Activated naive CD4-positive, alpha-beta T cell treated with anti-CD3 and anti-CD28 coated beads for 36 hours (primary cell): ENCODE results near the gene CD244. TPM values are rescaled to one million over a fixed set of nuclear protein-coding genes. Genes with fewer than 3 reads are reported as not detected.

ENCODE experiments used
- CTCF ChIA-PET: fragments of 350-600 bp; sonication (Branson Sonifier 250); formaldehyde crosslinking; loops from one replicate; lab custom pipeline; 2021; ENCODE audit warnings: antibody characterized with exemption; lab: Charles Lee
- DNase-seq: peaks from one replicate; pipeline ENCODE4 v3.0.0-alpha.2; 2020
- H3K27ac Mint-ChIP-seq: one replicate; pipeline ENCODE4 v1.8.0; 2021; ENCODE audit warnings: mild to moderate bottlenecking, mixed read lengths
- H3K27me3 Mint-ChIP-seq: one replicate; pipeline ENCODE4 v1.8.0; 2021; ENCODE audit warnings: low read depth, mixed read lengths
- H3K36me3 Mint-ChIP-seq: one replicate; pipeline ENCODE4 v1.8.0; 2021; ENCODE audit warnings: low read depth, mixed read lengths
- H3K4me1 Mint-ChIP-seq: one replicate; pipeline ENCODE4 v1.8.0; 2021; ENCODE audit warnings: low read depth, mixed read lengths
- H3K4me3 Mint-ChIP-seq: one replicate; pipeline ENCODE4 v1.8.0; 2021; ENCODE audit warnings: mild to moderate bottlenecking, moderate library complexity, mixed read lengths
- H3K9me3 Mint-ChIP-seq: one replicate; pipeline ENCODE4 v1.8.0; 2021; ENCODE audit warnings: mixed read lengths
- intact Hi-C: fragments of 100-400 bp; cut with micrococcal nuclease; formaldehyde crosslinking; loops from one replicate; pipeline ENCODE4 v1.15.1; 2023
- total RNA-seq, 2 experiments: library from RNA; stranded (reverse); gene quantifications; one replicate each; pipeline ENCODE4 v1.2.3, GENCODE V29; 2021

Gene CD244
- total RNA-seq, 2 experiments from 2014 or later, result 0.15 TPM; not detected in 1

DNA sequence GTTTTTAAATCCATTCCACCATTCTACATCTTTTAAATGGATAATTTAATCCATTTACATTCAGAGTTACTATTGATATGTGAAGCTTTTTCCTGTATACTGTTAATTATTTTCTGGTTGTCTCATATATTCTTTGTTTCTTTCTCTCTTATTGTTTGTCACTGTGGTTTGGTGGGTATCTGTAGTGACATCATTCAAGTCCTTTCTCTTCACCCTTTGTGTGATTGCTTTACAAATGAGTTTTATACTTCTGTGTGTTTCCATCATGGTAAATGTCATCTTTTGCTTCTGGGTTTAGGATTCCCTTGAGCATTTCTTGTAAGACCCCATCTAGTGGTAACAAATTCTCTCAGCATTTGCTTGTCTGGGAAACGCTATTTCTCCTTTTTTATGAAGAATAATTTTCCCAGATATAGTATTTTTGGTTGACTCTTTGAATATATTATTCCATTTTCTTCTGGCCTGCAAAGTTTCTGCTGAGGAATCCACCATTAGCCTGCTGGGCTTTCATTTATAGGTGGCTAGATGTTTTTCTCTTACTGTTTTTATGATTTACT, 56.5 kb downstream of the CD244 start:
- Mint-ChIP-seq H3K36me3 (peaks cover 33% of the 10 kb centered on the region), H3K4me3 (peak overlapping the region; percentile 30), H3K27me3 (no peaks in the 10 kb centered on the region), H3K9me3 (peaks cover 16% of the 10 kb centered on the region), H3K4me1 (peaks cover 77% of the 10 kb centered on the region), H3K27ac (peak overlapping the region; percentile 78)
- DNase-seq, result no peak
- CTCF ChIA-PET, result interaction anchor here (0.6 to 3.2 kb wide), 11 partner anchors 9 to 131 kb away, joined by 3 to 26 read pairs (median 5); partner anchors contain the start of gene LY9
- intact Hi-C loops, result loop anchor here (1.0 to 10.0 kb wide), 2 partner anchors 10 to 881 kb away; partner anchors contain the start of genes LY9 and TAGLN2

DNA sequence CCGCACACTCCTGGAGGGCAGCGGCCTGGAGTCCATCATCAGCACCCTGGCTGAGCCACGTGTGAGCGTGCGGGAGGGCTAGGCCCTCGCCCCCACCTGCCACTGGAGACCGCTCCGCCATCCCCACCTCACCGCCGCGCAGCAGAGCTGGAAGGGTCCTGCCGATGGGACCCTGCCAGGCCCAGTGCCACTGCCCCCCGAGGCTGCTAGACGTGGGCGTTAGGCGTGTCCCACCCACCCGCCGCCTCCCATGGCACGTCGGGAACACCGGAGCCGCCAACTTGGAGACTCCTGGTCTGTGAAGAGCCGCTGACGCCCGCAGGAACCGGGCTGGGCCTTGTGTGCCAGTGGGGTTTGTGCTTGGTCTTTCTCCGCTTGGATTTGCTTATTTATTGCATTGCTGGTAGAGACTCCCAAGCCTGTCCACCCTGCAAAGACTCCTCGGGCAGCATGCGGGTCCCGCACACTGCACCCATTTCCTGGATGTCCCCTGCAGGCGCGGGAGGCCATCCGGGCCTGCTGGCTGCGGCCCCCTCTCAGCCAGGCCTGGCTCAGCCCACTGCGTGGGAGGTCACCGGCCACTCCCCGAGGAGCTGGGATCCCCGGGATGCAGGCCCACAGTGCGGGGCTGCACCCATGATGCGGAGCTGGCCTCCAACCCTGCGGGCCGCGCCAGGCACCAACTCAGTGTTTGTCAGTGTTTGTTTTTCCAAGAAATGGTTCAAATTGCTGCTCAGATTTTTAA, 60.7 kb downstream of the CD244 start:
- intact Hi-C loops, result loop anchor here (10.0 kb wide), 1 partner anchor 877 kb away; the partner anchor contains the start of gene TAGLN2
- Mint-ChIP-seq H3K9me3 (peaks cover 11% of the 10 kb centered on the region), H3K27ac (no peak overlapping the region), H3K4me3 (no peak overlapping the region), H3K36me3 (peaks cover 28% of the 10 kb centered on the region), H3K27me3 (no peaks in the 10 kb centered on the region), H3K4me1 (peaks cover 84% of the 10 kb centered on the region)
- DNase-seq, result no peak
- CTCF ChIA-PET, result interaction anchor here (0.9 to 9.0 kb wide), 6 partner anchors 21 to 129 kb away, joined by 3 to 115 read pairs (median 4); no protein-coding TSS in a partner anchor

DNA sequence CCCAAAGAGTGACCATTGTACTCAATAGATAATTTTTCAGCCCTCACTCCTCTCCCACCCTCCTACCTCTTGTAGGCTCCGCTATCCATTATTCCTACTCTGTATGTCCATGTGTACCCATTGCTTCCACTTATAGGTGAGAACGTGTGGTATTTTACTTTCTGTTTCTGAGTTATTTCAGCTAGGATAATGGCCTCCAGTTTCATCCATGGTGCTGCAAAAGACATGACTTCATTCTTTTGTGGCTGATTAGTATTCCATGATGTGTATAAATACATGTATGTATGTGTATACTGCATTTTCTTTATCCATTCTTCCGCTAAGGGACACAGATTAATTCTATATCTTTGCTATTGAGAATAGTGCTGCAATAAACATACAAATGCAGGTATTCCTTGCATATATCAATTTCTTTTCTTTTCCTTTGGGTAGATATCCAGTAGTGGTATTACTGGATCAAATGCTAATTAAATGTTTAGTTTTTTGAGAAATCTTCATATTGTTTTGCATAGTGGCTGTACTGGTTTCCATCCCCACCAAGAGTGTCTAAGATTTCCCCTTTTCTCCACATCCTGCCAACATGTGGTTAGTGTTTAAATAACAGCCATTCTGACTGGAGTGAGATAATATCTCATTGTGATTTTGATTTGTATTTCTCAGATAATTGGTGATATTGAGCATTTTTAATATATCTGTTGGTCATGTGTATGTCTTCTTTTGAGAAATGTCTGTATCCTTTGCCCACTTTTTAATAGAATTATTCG, 61.9 kb downstream of the CD244 start:
- peaks cover 82% of the 10 kb centered on the region for H3K4me1 Mint-ChIP-seq

DNA sequence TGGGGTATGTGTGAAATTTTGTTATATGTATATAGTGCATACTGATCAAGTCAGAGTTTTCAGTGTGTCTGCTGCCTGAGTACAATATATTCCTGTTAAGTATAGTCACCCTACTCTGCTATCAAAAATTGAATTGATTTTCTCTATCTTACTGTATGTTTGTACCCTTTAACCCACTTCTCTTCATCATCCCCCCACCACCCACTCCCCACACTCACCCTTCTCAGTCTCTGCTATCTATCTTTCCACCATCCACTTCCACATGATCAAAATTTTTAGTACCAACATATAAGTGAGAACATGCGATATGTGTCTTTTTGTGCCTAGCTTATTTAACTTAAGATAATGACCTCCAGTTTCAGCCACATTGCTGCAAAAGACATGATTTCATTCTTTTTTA, 62.5 kb downstream of the CD244 start:
- peak overlapping the region; percentile 86 for H3K4me3 Mint-ChIP-seq
- H3K27ac Mint-ChIP-seq, result peak overlapping the region; percentile 98
- CTCF ChIA-PET, result interaction anchor here (1.3 to 9.0 kb wide), 4 partner anchors 26 to 151 kb away, joined by 4 to 115 read pairs (median 34); no protein-coding TSS in a partner anchor
- no peaks in the 10 kb centered on the region for H3K27me3 Mint-ChIP-seq
- intact Hi-C loops, result loop anchor here (10.0 kb wide), 1 partner anchor 875 kb away; the partner anchor contains the start of gene TAGLN2
- H3K9me3 Mint-ChIP-seq, result no peaks in the 10 kb centered on the region
- no peak for DNase-seq
- peaks cover 82% of the 10 kb centered on the region for H3K4me1 Mint-ChIP-seq
- H3K36me3 Mint-ChIP-seq, result peaks cover 17% of the 10 kb centered on the region

More for the DNA sequence above, 61.9 kb downstream of the CD244 start:
- peaks cover 2% of the 10 kb centered on the region for H3K9me3 Mint-ChIP-seq
- peak overlapping the region; percentile 68 for H3K4me3 Mint-ChIP-seq
- H3K36me3 Mint-ChIP-seq, result peaks cover 21% of the 10 kb centered on the region
- DNase-seq, result no peak
- no peaks in the 10 kb centered on the region for H3K27me3 Mint-ChIP-seq
- CTCF ChIA-PET, result interaction anchor here (0.6 to 9.0 kb wide), 5 partner anchors 27 to 151 kb away, joined by 3 to 115 read pairs (median 8); no protein-coding TSS in a partner anchor
- peak overlapping the region; percentile 98 for H3K27ac Mint-ChIP-seq
- intact Hi-C loops, result loop anchor here (10.0 kb wide), 1 partner anchor 876 kb away; the partner anchor contains the start of gene TAGLN2

DNA sequence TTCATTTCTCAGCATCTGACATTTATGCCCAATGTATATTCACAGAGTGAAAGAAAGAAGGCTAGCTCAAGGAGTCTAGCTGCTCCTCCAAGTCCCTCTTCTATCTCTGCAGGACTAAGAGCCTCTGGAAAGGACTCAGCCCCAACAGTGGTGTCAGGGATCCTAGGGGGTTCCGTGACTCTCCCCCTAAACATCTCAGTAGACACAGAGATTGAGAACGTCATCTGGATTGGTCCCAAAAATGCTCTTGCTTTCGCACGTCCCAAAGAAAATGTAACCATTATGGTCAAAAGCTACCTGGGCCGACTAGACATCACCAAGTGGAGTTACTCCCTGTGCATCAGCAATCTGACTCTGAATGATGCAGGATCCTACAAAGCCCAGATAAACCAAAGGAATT, 63.0 kb downstream of the CD244 start:
- Mint-ChIP-seq H3K4me1 (peaks cover 77% of the 10 kb centered on the region), H3K9me3 (no peaks in the 10 kb centered on the region), H3K27ac (peak overlapping the region; percentile 98), H3K36me3 (peaks cover 12% of the 10 kb centered on the region), H3K27me3 (no peaks in the 10 kb centered on the region), H3K4me3 (peak overlapping the region; percentile 86)
- intact Hi-C loops, result loop anchor here (5.0 to 10.0 kb wide), 3 partner anchors 337 to 875 kb away; partner anchors contain the start of gene TAGLN2
- DNase-seq, result no peak
- CTCF ChIA-PET, result interaction anchor here (1.3 to 9.0 kb wide), 6 partner anchors 25 to 152 kb away, joined by 4 to 115 read pairs (median 16); no protein-coding TSS in a partner anchor

DNA sequence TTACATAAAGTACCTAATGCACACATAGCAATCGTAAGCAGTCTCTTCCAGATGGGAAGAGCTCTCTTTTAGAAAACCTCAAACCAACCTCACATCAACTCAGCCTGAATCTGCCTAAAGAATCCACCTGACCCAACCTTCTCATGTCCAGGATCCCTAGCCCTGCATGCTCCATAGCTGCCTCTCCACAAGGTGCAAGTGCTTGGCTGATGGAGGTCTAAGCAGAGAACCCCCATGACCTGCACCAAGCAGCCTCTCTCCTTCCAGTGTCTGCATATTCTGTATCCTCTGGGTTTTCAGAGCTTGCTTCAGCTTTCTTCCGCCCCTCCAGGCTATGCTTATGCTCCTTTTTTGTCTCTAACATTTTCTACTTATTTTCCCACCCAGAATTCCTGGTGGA, 64.2 kb downstream of the CD244 start:
- CTCF ChIA-PET, result interaction anchor here (0.6 to 9.0 kb wide), 14 partner anchors 7 to 252 kb away, joined by 3 to 115 read pairs (median 8); no protein-coding TSS in a partner anchor
- no peaks in the 10 kb centered on the region for H3K9me3 Mint-ChIP-seq
- peaks cover 8% of the 10 kb centered on the region for H3K36me3 Mint-ChIP-seq
- H3K27me3 Mint-ChIP-seq, result no peaks in the 10 kb centered on the region
- H3K4me3 Mint-ChIP-seq, result peak overlapping the region; percentile 86
- intact Hi-C loops, result loop anchor here (1.0 to 5.0 kb wide), 3 partner anchors 13 to 366 kb away; no protein-coding TSS in a partner anchor
- peak overlapping the region; percentile 98 for H3K27ac Mint-ChIP-seq
- peaks cover 66% of the 10 kb centered on the region for H3K4me1 Mint-ChIP-seq
- no peak for DNase-seq

DNA sequence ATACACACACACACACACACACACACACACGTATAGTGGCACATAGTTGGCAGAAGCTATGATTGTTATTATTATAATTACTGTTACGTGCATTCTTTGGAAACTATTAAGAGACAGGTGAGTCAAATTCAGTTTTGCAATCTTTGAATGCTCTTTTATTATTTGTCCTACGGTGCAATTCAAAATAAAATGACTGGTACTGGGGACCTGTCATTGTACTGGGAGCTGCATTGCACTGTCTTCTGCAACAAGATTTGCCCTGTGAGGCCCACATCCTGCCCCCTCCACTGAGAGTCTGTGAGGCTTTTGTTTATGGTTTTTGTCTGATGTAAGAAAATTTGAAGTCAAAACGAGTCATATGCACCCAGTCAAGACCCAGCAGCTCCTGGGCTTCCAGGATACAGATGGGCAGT, 64.8 kb downstream of the CD244 start:
- Mint-ChIP-seq H3K36me3 (peaks cover 8% of the 10 kb centered on the region), H3K4me3 (peak overlapping the region; percentile 86), H3K27me3 (no peaks in the 10 kb centered on the region), H3K4me1 (peaks cover 62% of the 10 kb centered on the region), H3K27ac (peak overlapping the region; percentile 98), H3K9me3 (no peaks in the 10 kb centered on the region)
- CTCF ChIA-PET, result interaction anchor here (0.7 to 9.0 kb wide), 14 partner anchors 8 to 252 kb away, joined by 3 to 115 read pairs (median 8); no protein-coding TSS in a partner anchor
- peak; percentile 88 for DNase-seq
- intact Hi-C loops, result loop anchor here (1.0 to 5.0 kb wide), 8 partner anchors 13 to 366 kb away; partner anchors contain the start of genes CD84 and SLAMF7

DNA sequence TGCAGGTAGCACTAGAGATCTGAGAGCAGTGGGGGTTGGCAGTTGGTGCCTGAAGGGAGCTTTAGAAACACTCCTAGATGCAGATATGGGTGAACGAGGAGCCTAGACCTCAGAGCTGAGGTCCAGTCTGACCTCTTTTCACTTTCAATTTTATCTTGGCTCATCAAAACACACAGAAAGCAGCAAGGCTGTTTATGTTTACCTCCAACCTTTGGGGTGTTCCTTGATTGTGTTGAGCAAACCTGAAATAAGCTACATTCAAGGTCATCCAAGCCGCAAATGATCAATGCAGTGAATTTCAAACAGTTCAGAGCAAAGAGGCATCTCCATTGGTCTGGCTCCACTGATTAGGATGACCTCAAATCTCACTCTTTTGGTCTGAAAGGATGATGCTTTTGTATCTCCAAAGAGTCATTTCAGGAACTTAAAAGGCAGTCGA, 65.4 kb downstream of the CD244 start:
- Mint-ChIP-seq H3K4me1 (peaks cover 58% of the 10 kb centered on the region), H3K9me3 (no peaks in the 10 kb centered on the region), H3K27ac (peak overlapping the region; percentile 98), H3K4me3 (peak overlapping the region; percentile 86), H3K27me3 (no peaks in the 10 kb centered on the region), H3K36me3 (peaks cover 7% of the 10 kb centered on the region)
- DNase-seq, result no peak
- CTCF ChIA-PET, result interaction anchor here (0.9 to 9.0 kb wide), 11 partner anchors 9 to 86 kb away, joined by 3 to 115 read pairs (median 21); no protein-coding TSS in a partner anchor
- intact Hi-C loops, result loop anchor here (2.0 to 5.0 kb wide), 7 partner anchors 20 to 365 kb away; partner anchors contain the start of genes CD84 and SLAMF7

DNA sequence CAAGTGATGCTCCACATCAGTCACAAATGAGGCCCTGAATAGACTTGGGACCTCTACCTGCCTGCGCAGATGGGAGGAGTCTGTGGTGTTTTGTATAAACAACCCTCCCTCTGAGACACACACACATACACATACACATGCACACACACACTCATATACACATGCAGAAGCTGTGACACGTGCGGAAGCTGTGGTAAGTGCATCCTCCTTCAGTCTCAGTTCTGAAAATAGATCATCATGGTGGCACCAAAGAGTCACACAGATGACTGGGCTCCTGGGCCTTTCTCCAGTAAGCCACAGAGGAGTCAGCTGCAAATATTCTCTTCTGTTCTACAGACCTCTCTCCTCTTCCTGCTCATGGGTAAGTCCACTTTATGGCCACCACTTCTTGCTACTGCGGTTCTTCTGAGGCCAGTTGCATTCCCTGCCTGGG, 66.7 kb downstream of the CD244 start, which contains the start of gene LY9:
Gene LY9 (plus strand): TSS at position 224 of the 433 bp plus-strand sequence. CDS start 14 bp downstream, at position 238.
- CTCF ChIA-PET, result interaction anchor here (0.9 to 9.0 kb wide), 13 partner anchors 10 to 177 kb away, joined by 3 to 115 read pairs (median 6); no protein-coding TSS in a partner anchor
- intact Hi-C loops, result loop anchor here (1.0 to 5.0 kb wide), 12 partner anchors 10 to 364 kb away; partner anchors contain the start of genes CD84 and SLAMF7
- peak; percentile 92 for DNase-seq
- H3K27me3 Mint-ChIP-seq, result no peaks in the 10 kb centered on the region
- peak within 1 kb of the TSS; percentile 86 for H3K4me3 Mint-ChIP-seq
- peaks cover 50% of the 10 kb centered on the region for H3K4me1 Mint-ChIP-seq
- peaks cover 2% of the 10 kb centered on the region for H3K36me3 Mint-ChIP-seq
- no peaks in the 10 kb centered on the region for H3K9me3 Mint-ChIP-seq
- H3K27ac Mint-ChIP-seq, result peak within 1 kb of the TSS; percentile 98

DNA sequence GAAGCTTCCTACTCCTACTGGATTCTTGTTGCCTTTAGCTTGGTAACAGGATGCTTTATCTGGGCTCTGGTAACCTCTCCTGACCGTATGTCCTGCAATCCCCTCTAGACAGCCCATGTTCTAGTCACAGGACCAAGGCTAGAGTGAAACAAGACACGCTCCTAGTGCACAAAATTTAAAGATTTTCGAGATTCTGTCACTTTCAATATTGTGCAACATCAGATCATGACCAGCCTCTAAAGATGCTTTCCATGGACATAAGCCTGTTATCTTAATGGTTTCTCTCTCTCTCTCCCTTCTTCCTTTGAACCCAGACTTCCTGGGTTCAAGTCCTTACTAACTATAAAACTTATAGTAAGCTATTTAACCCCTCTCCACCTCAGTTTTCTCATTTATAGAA, 68.3 kb downstream of the CD244 start:
- CTCF ChIA-PET, result interaction anchor here (1.1 to 9.0 kb wide), 5 partner anchors 13 to 160 kb away, joined by 3 to 115 read pairs (median 53); partner anchors contain the start of gene ITLN2
- Mint-ChIP-seq H3K36me3 (no peaks in the 10 kb centered on the region), H3K27me3 (no peaks in the 10 kb centered on the region), H3K4me1 (peaks cover 40% of the 10 kb centered on the region), H3K4me3 (no peak overlapping the region), H3K9me3 (no peaks in the 10 kb centered on the region), H3K27ac (peak overlapping the region; percentile 22)
- intact Hi-C loops, result no loop called here
- no peak for DNase-seq
